SK-N-DZ (cell line): ENCODE measurements around the gene MAT2A.
"Not testable (repeated sequence)": the region's sequence is repeated elsewhere in the genome, so short reads cannot be mapped to it uniquely, and the experiment has no call there.

Experiments used
- DNase-seq: peaks from one replicate; pipeline ENCODE4 v3.0.0-alpha.2; 2015; ENCODE audit warnings: low spot score

MAT2A gene

GRCh38 chr2:85578243-85579180, 39.5 kb downstream of the MAT2A start:
- peak; percentile 38 for DNase-seq

GRCh38 chr2:85579266-85579935, 40.4 kb downstream of the MAT2A start:
- DNase-seq: no peak

GRCh38 chr2:85580206-85580605, 41.2 kb downstream of the MAT2A start:
- no peak for DNase-seq

- DNase-seq: no peak
These were observed 43.5 kb downstream of the MAT2A start for GRCh38 chr2:85582492-85582891.

GRCh38 chr2:85583667-85584353, 44.8 kb downstream of the MAT2A start:
- DNase-seq: no peak

GRCh38 chr2:85584354-85584856, 45.4 kb downstream of the MAT2A start, which contains the start of gene VAMP5:
VAMP5 (plus strand) TSS chr2:85584431; CDS start chr2:85584491, 60 bp downstream.
- no peak for DNase-seq

GRCh38 chr2:85584857-85585780, 46.2 kb downstream of the MAT2A start:
- DNase-seq: no peak

- DNase-seq: no peak
These were observed 46.8 kb downstream of the MAT2A start for GRCh38 chr2:85585781-85586105.

- DNase-seq: no peak
These were observed 49.3 kb downstream of the MAT2A start for GRCh38 chr2:85588236-85588635.

- no peak for DNase-seq
These were observed 49.7 kb downstream of the MAT2A start for GRCh38 chr2:85588645-85589044.

- no peak for DNase-seq
These were observed 50.2 kb downstream of the MAT2A start for GRCh38 chr2:85589181-85589580.

GRCh38 chr2:85589982-85590791, 51.2 kb downstream of the MAT2A start:
- DNase-seq: no peak

GRCh38 chr2:85590950-85591349, 52.0 kb downstream of the MAT2A start:
- no peak for DNase-seq

GRCh38 chr2:85591563-85591962, 52.6 kb downstream of the MAT2A start:
- no peak for DNase-seq

- not testable (repeated sequence) for DNase-seq
These were observed 53.3 kb downstream of the MAT2A start for GRCh38 chr2:85592299-85592698.

GRCh38 chr2:85593023-85593422, 54.1 kb downstream of the MAT2A start:
- DNase-seq: no peak
